Hepatocyte (in vitro differentiated cells): ENCODE measurements around the gene MTHFD1L.

Experiments used
- EZH2 ChIP-seq: fragments of 200-600 bp; sonication (generic); IDR thresholded peaks from 2 replicates; pipeline ENCODE4 v1.6.1; 2016; ENCODE audit warnings: antibody characterized with exemption, mild to moderate bottlenecking, borderline replicate concordance
- EZH2phosphoT487 ChIP-seq: fragments of 200-600 bp; sonication (generic); IDR thresholded peaks from one replicate; pipeline ENCODE4 v1.6.1; 2018; ENCODE audit warnings: antibody characterized with exemption, mild to moderate bottlenecking, low read depth, moderate library complexity; ENCODE audit not compliant: unreplicated experiment, severe bottlenecking
- TF ChIP-seq, protein P1 (sequence below): fragments of 200-600 bp; sonication (generic); IDR thresholded peaks from 2 replicates; pipeline ENCODE4 v1.5.1; 2016; ENCODE audit warnings: antibody characterized with exemption, mild to moderate bottlenecking; ENCODE audit not compliant: poor library complexity

DNA sequence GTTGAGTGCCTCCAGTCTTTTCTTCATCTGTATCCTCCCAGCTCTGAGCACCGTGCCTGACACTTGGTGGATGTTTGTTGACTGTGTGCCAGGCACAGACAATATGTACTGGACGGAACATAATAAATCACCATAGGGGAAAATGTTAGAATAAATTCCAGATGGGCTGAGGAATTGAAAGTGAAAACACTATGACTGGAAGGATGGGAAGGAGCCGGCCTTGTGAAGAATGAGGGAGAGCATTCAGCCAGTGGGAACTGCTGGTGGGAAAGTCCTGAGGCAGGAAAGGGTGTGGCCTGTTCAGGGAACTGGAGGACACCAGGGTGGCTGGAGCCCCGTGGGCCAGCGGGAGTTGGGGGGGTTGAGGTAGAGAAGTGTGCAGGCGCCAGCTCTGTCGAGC lies 75.4 kb downstream of the MTHFD1L start:
- TF ChIP-seq, protein P1, sequence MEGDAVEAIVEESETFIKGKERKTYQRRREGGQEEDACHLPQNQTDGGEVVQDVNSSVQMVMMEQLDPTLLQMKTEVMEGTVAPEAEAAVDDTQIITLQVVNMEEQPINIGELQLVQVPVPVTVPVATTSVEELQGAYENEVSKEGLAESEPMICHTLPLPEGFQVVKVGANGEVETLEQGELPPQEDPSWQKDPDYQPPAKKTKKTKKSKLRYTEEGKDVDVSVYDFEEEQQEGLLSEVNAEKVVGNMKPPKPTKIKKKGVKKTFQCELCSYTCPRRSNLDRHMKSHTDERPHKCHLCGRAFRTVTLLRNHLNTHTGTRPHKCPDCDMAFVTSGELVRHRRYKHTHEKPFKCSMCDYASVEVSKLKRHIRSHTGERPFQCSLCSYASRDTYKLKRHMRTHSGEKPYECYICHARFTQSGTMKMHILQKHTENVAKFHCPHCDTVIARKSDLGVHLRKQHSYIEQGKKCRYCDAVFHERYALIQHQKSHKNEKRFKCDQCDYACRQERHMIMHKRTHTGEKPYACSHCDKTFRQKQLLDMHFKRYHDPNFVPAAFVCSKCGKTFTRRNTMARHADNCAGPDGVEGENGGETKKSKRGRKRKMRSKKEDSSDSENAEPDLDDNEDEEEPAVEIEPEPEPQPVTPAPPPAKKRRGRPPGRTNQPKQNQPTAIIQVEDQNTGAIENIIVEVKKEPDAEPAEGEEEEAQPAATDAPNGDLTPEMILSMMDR, result no peak
- TF ChIP-seq EZH2, result no peak
- TF ChIP-seq EZH2phosphoT487, result no peak
